Head of caudate nucleus (tissue), 42 donors: ENCODE data around the gene KCNK16.
A peak's percentile ranks its signal among the peaks of the same experiment; 100 is the strongest.

ENCODE experiments used
- DNase-seq, 42 donors: peaks; one replicate each; pipeline versions ENCODE4 v3.0.0 to v3.0.0-alpha.2; 2020 to 2021; ENCODE audit warnings: mixed read lengths in 7 of 42
- intact Hi-C: fragments of 100-400 bp; cut with DNase I; formaldehyde crosslinking; loops from one replicate; pipeline ENCODE4 v1.15.0; 2022

The KCNK16 gene

GRCh38 chr6:39343396-39343870, 20.9 kb upstream of the KCNK16 start:
- intact Hi-C loops: no loop called here
- DNase-seq: no peak

GRCh38 chr6:39342692-39343395, 20.3 kb upstream of the KCNK16 start:
- intact Hi-C loops: no loop called here

GRCh38 chr6:39341937-39342336, 19.4 kb upstream of the KCNK16 start:
- peak in 2 of 42 donors; percentile 24 to 39 for DNase-seq
- intact Hi-C loops: no loop called here

More at GRCh38 chr6:39342692-39343395, 20.3 kb upstream of the KCNK16 start:
- peak in 6 of 42 donors; percentile 16 to 40 (median 19) for DNase-seq

GRCh38 chr6:39341352-39341751, 18.9 kb upstream of the KCNK16 start:
- DNase-seq: no peak
- intact Hi-C loops: no loop called here

- intact Hi-C loops: no loop called here
- no peak for DNase-seq
Observed at GRCh38 chr6:39339868-39340550, 17.5 kb upstream of the KCNK16 start.

- no peak for DNase-seq
- intact Hi-C loops: no loop called here
Observed at GRCh38 chr6:39339096-39339867, 16.8 kb upstream of the KCNK16 start.

GRCh38 chr6:39338397-39338796, 15.9 kb upstream of the KCNK16 start:
- peak in 1 of 42 donors; percentile 13 for DNase-seq
- intact Hi-C loops: no loop called here

GRCh38 chr6:39335780-39336545, 13.5 kb upstream of the KCNK16 start:
- intact Hi-C loops: no loop called here
- peak in 22 of 42 donors; percentile 20 to 59 (median 38) for DNase-seq

- DNase-seq: no peak
- intact Hi-C loops: no loop called here
Observed at GRCh38 chr6:39333644-39334438, 11.3 kb upstream of the KCNK16 start.

- intact Hi-C loops: no loop called here
- peak in 24 of 42 donors; percentile 7 to 61 (median 42) for DNase-seq
Observed at GRCh38 chr6:39330476-39330875, 8.0 kb upstream of the KCNK16 start.

GRCh38 chr6:39330057-39330456, 7.6 kb upstream of the KCNK16 start:
- intact Hi-C loops: no loop called here
- peak in 3 of 42 donors; percentile 17 to 20 (median 20) for DNase-seq

GRCh38 chr6:39328066-39328465, 5.6 kb upstream of the KCNK16 start:
- DNase-seq: no peak

GRCh38 chr6:39327507-39327906, 5.0 kb upstream of the KCNK16 start:
- intact Hi-C loops: no loop called here
- no peak for DNase-seq

More at GRCh38 chr6:39328066-39328465, 5.6 kb upstream of the KCNK16 start:
- intact Hi-C loops: no loop called here

GRCh38 chr6:39321761-39322160, 741 bp downstream of the KCNK16 start:
- DNase-seq: no peak

GRCh38 chr6:39320363-39320984, 2.0 kb downstream of the KCNK16 start:
- intact Hi-C loops: no loop called here
- no peak for DNase-seq

More at GRCh38 chr6:39321761-39322160, 741 bp downstream of the KCNK16 start:
- intact Hi-C loops: no loop called here

- intact Hi-C loops: no loop called here
Observed at GRCh38 chr6:39319621-39320362, 2.7 kb downstream of the KCNK16 start.

GRCh38 chr6:39317256-39317655, 5.2 kb downstream of the KCNK16 start:
- intact Hi-C loops: no loop called here

More at GRCh38 chr6:39319621-39320362, 2.7 kb downstream of the KCNK16 start:
- no peak for DNase-seq

More at GRCh38 chr6:39317256-39317655, 5.2 kb downstream of the KCNK16 start:
- no peak for DNase-seq
